A549 (cell line): Measurements from ENCODE around the gene RTN3. TPM values are rescaled to one million over a fixed set of nuclear protein-coding genes. Genes with fewer than 3 reads are reported as not detected.
"Not testable (repeated sequence)": the region's sequence is repeated elsewhere in the genome, so short reads cannot be mapped to it uniquely, and the experiment has no call there.

Experiments used
- ATAC-seq, 2 experiments: fragments of 200-7000 bp in 1 of 2; fragments of >200 bp in 1 of 2; cut with Nextera tagmentation in 1 of 2; cut with Tn5 transposase in 1 of 2; 3 replicates each; pipeline versions ENCODE4 v1.8.0 to v1.9.1; 2018 to 2020; ENCODE audit warnings: mild to moderate bottlenecking in 1 of 2, moderate library complexity in 1 of 2
- CTCF ChIA-PET: fragments of 300-600 bp; sonication (Branson Sonifier 250); formaldehyde crosslinking; extraction: SDS; loops from one replicate; lab custom pipeline; 2021; ENCODE audit warnings: antibody characterized with exemption, inconsistent platforms; lab: Yijun Ruan, JAX
- POLR2A ChIA-PET: fragments of 350-600 bp; formaldehyde crosslinking; extraction: SDS; loops from one replicate; lab custom pipeline; 2021; ENCODE audit warnings: antibody characterized with exemption, inconsistent platforms; lab: Yijun Ruan, JAX
- DNase-seq, 2 experiments: peaks; one replicate each; pipeline versions ENCODE4 v3.0.0 to v3.0.0-alpha.2; 2011 to 2016; ENCODE audit warnings: low read depth in 1 of 2, low spot score in 1 of 2
- FAIRE-seq: peaks from 2 replicates; lab custom pipeline; 2011; peaks lifted over from hg19 to GRCh38; lab: Jason Lieb, UNC
- H3K27ac ChIP-seq, 2 experiments: fragments of >200 bp; sonication (Bioruptor Twin); formaldehyde crosslinking; 3 replicates each; pipeline ENCODE4 v1.5.1; 2016 to 2017
- H3K4me1 ChIP-seq: fragments of >200 bp; sonication (Bioruptor Twin); formaldehyde crosslinking; 3 replicates; pipeline ENCODE4 v1.6.1; 2016
- H3K4me2 ChIP-seq: fragments of >200 bp; sonication (Bioruptor Twin); formaldehyde crosslinking; 3 replicates; pipeline ENCODE4 v1.6.1; 2016
- H3K4me3 ChIP-seq: fragments of >200 bp; sonication (Bioruptor Twin); formaldehyde crosslinking; 3 replicates; pipeline ENCODE4 v1.5.1; 2016
- H3K9me3 ChIP-seq: fragments of >200 bp; sonication (Bioruptor Twin); formaldehyde crosslinking; 3 replicates; pipeline ENCODE4 v1.6.1; 2016
- CEBPB ChIP-seq, 2 experiments: fragments of >200 bp in 1 of 2; sonication (Bioruptor Twin) in 1 of 2; formaldehyde crosslinking in 1 of 2; IDR thresholded peaks; 2 replicates each; pipeline ENCODE4 v1.6.1; 2012 to 2016
- CHD2 ChIP-seq: fragments of 150-350 bp; IDR thresholded peaks from 2 replicates; pipeline ENCODE4 v1.6.1; 2014; ENCODE audit warnings: low read length; ENCODE audit not compliant: partially characterized antibody
- GATA3 ChIP-seq: IDR thresholded peaks from 2 replicates; pipeline ENCODE4 v1.6.1; 2012; ENCODE audit warnings: borderline replicate concordance
- HOXA7 ChIP-seq: fragments of 250-450 bp; sonication (Bioruptor Pico); IDR thresholded peaks from 2 replicates; pipeline ENCODE4 v1.5.0; 2020; ENCODE audit warnings: mild to moderate bottlenecking, moderate library complexity
- JUN ChIP-seq, 2 experiments: fragments of >200 bp; sonication (Bioruptor Twin); formaldehyde crosslinking; IDR thresholded peaks; 2 replicates in 1 of 2; 3 replicates in 1 of 2; pipeline ENCODE4 v1.6.1; 2016 to 2017
- MYC ChIP-seq: IDR thresholded peaks from 2 replicates; pipeline ENCODE4 v1.6.1; 2012; ENCODE audit warnings: mild to moderate bottlenecking, inconsistent platforms, low read length, improper control_type of control experiment, borderline replicate concordance
- NFE2L2 ChIP-seq: fragments of 150-350 bp; conservative IDR thresholded peaks from 2 replicates; pipeline ENCODE4 v1.6.1; 2014; ENCODE audit warnings: low read length
- NR3C1 ChIP-seq: fragments of >200 bp; sonication (Bioruptor Twin); formaldehyde crosslinking; IDR thresholded peaks from 3 replicates; pipeline ENCODE4 v1.6.1; 2017
- PHF8 ChIP-seq: fragments of 200-600 bp; sonication (generic); IDR thresholded peaks from 2 replicates; pipeline ENCODE4 v1.6.1; 2016; ENCODE audit warnings: low read depth, mild to moderate bottlenecking, antibody characterized with exemption, moderate library complexity, borderline replicate concordance
- RFX5 ChIP-seq: fragments of 450-650 bp; IDR thresholded peaks from 2 replicates; pipeline ENCODE4 v1.7.1; 2014; ENCODE audit warnings: antibody characterized with exemption, mild to moderate bottlenecking, moderate library complexity
- WGBS: methylation state at CpG from one replicate; pipeline ENCODE4 v1.1.6; 2017; ENCODE audit errors: missing lambda C conversion rate; 5-methylcytosine and 5-hydroxymethylcytosine counted together
- polyA plus RNA-seq, 4 experiments: library from polyadenylated mRNA; depleted of rRNA in 3 of 4; stranded (reverse); fragments of >200 nt; fragmentation: RNase III in 1 of 4; extraction: RNeasy Plus Mini Kit Qiagen cat#74134 plus additional on column Dnase treatment in 1 of 4; gene quantifications; 2 replicates in 3 of 4; 3 replicates in 1 of 4; pipeline ENCODE4 v1.2.3, GENCODE V29; 2011 to 2017
- TF ChIP-seq, protein P1 (sequence below): IDR thresholded peaks from 2 replicates; pipeline ENCODE4 v1.6.1; 2012
- TF ChIP-seq, protein P2 (sequence below): fragments of 150-350 bp; IDR thresholded peaks from 2 replicates; pipeline ENCODE4 v1.6.1; 2014; ENCODE audit warnings: low read depth, mild to moderate bottlenecking, low read length
- TF ChIP-seq, protein P3 (sequence below): fragments of 200-600 bp; sonication (generic); IDR thresholded peaks from 2 replicates; pipeline ENCODE4 v1.6.1; 2016; ENCODE audit warnings: antibody characterized with exemption, mild to moderate bottlenecking, moderate library complexity

RTN3 gene
- polyA plus RNA-seq, 2 of the 4 experiments (the other 2 are of a cell fraction): 108 to 196 TPM

DNA sequence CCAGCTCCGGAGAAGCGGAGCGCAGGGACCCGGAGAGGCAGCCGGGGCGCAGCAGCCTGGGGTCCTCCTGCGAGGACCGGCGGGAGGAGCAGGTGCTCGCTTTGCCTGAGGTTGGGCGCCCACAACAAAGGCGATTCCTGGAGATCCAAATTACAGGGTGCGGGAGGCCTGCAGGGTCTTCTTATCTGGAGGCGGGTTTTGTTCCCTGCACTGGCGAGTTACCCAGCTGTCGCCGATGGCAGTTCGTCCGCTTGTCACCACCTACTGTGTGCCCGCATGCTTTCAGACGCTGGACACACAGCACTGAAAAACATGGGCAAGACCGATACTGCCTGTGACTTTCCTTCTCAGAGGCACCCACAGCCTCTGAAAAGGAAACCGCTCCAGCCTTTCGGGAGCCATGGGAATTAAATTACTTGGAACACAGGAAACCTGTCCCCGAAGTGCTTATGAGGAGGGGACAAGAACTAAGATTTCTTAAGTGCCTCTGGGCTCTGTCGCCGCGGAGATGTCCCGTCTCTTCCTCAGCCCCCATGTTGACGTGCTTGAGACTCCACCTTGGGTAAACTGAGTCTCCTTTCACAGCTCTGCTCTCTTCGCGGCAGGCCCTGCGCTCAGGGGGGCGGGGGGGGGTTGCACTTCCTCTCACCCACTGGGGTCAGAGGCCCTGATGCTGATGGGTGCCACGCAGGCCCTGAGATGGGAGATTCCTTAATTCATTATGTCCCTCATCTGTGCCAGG lies 88.6 kb downstream of the RTN3 start:
- TF ChIP-seq JUN (IDR thresholded peaks at IDR 0.05) (no peak), HOXA7 (CRISPR knock-in tag) (no peak), RFX5 (no peak)
- TF ChIP-seq, protein P1, sequence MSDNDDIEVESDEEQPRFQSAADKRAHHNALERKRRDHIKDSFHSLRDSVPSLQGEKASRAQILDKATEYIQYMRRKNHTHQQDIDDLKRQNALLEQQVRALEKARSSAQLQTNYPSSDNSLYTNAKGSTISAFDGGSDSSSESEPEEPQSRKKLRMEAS: 0 out of 2 replicates have a peak, but pooled peaks have one; percentile 6
- TF ChIP-seq, protein P2, sequence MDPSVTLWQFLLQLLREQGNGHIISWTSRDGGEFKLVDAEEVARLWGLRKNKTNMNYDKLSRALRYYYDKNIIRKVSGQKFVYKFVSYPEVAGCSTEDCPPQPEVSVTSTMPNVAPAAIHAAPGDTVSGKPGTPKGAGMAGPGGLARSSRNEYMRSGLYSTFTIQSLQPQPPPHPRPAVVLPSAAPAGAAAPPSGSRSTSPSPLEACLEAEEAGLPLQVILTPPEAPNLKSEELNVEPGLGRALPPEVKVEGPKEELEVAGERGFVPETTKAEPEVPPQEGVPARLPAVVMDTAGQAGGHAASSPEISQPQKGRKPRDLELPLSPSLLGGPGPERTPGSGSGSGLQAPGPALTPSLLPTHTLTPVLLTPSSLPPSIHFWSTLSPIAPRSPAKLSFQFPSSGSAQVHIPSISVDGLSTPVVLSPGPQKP: no peak
- Histone ChIP-seq H3K4me1 (peaks cover 27% of the 10 kb centered on the region), H3K9me3 (no peaks in the 10 kb centered on the region), H3K27ac (peak overlapping the region; percentile 89 to 99; a peak in 5 of 6 replicates), H3K4me3 (peak overlapping the region; percentile 63), H3K4me2 (peak overlapping the region; percentile 81)
- CTCF ChIA-PET: interaction anchor here (0.6 to 4.3 kb wide), 11 partner anchors 34 to 934 kb away, joined by 3 to 28 read pairs (median 6); partner anchors contain the start of gene MARK2
- ATAC-seq: no peak
- POLR2A ChIA-PET: no interaction called here
- DNase-seq: no peak
- FAIRE-seq: no peak
- 93% methylated on average over 33 of the region's 35 CpGs for WGBS

DNA sequence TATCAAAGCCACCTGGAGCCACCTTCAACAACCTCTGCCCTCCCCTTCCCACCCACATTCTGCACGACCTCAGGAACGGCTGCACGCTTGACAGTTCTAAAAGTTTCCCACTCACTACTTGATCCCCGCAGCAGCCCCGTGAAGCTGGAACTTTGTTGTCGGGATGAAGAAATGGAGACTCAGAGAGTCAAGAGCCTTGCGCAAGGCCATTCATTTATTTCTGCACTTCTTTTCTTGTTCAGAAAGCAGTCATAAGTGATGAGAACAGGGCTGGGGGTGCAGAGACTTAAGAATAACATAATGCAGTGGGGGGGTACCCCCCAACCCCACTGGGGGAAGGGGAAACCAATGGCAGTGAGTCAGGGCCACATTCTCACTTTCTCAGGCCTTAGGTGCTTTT lies 89.5 kb downstream of the RTN3 start:
- no peak overlapping the region for H3K4me3 ChIP-seq
- 91% methylated on average over 7 of the region's 7 CpGs for WGBS
- no peak for FAIRE-seq
- H3K27ac ChIP-seq: no peak overlapping the region
- H3K4me1 ChIP-seq: peaks cover 18% of the 10 kb centered on the region
- TF ChIP-seq CHD2: no peak
- no peak for TF ChIP-seq PHF8
- no peak for TF ChIP-seq GATA3
- no peak for TF ChIP-seq NFE2L2
- TF ChIP-seq MYC: no peak
- 0 out of 4 replicates have a peak, but pooled peaks of 1 of the 2 experiments have one; percentile 12 for TF ChIP-seq CEBPB (IDR thresholded peaks at IDR 0.05)
- no peak for ATAC-seq
- CTCF ChIA-PET: interaction anchor here (0.6 to 1.8 kb wide), 3 partner anchors 67 to 933 kb away, joined by 3 to 8 read pairs (median 3); partner anchors contain the start of gene MARK2
- no peaks in the 10 kb centered on the region for H3K9me3 ChIP-seq
- no peak for DNase-seq
- no peak overlapping the region for H3K4me2 ChIP-seq
- POLR2A ChIA-PET: no interaction called here

DNA sequence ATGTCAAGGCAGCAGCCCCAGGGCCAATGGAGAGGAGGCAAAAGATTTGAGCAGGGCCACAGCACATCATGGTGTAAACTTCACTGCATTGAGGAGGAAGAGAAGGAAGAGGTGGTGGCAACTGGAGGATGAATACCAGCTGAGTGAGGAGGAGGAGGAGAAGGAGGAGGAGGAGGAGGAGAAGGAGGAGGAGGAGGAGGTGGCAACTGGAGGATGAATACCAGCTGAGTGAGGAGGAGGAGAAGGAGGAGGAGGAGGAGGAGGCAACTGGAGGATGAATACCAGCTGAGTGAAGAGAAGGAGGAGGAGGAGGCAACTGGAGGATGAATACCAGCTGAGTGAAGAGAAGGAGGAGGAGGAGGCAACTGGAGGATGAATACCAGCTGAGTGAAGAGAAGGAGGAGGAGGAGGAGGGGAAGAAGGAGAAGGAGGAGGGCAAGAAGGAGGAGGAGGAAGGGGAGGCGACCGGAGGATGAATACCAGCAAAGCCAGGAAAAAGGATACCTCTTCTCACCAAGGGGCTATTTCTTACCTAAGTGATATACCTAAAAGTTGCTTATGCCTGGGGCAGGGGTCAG lies 90.5 kb downstream of the RTN3 start:
- not testable (repeated sequence) for H3K9me3 ChIP-seq, H3K27ac ChIP-seq, ATAC-seq, FAIRE-seq, H3K4me1 ChIP-seq, H3K4me3 ChIP-seq, DNase-seq, H3K4me2 ChIP-seq
- ChIA-PET CTCF (interaction anchor here (0.8 to 1.8 kb wide), 3 partner anchors 18 to 377 kb away, joined by 3 to 8 read pairs (median 3); no protein-coding TSS in a partner anchor), POLR2A (interaction anchor here (0.6 kb wide), 1 partner anchor 12 kb away, joined by 4 read pairs; no protein-coding TSS in a partner anchor)
- 84% methylated on average over 2 of the region's 2 CpGs for WGBS

DNA sequence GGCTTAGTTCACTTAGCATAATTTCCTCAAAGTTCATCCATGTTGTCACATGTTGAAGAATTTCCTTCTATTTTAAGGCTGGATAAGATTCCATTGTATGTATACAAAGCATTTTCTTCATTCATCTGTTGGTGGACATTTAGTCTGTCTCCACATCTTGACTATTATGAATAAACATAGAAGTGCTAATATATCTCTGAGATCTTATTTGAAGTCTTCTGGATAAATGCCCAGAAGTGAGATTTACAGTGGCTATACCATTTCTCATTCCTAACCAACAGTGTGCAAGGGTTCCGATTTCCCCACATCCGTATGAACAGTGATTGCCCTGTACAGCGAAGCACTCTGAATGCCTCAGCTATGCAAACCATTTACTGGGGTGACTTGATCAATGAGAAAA lies 93.9 kb downstream of the RTN3 start:
- CTCF ChIA-PET: no interaction called here
- ATAC-seq (no peak), DNase-seq (no peak), FAIRE-seq (no peak)
- 97% methylated on average over 3 of the region's 3 CpGs for WGBS
- no peak overlapping the region for H3K4me3 ChIP-seq
- H3K4me1 ChIP-seq: no peaks in the 10 kb centered on the region
- no peaks in the 10 kb centered on the region for H3K9me3 ChIP-seq
- no peak overlapping the region for H3K27ac ChIP-seq
- H3K4me2 ChIP-seq: no peak overlapping the region
- POLR2A ChIA-PET: no interaction called here
- TF ChIP-seq CHD2 (no peak), NR3C1 (no peak)

DNA sequence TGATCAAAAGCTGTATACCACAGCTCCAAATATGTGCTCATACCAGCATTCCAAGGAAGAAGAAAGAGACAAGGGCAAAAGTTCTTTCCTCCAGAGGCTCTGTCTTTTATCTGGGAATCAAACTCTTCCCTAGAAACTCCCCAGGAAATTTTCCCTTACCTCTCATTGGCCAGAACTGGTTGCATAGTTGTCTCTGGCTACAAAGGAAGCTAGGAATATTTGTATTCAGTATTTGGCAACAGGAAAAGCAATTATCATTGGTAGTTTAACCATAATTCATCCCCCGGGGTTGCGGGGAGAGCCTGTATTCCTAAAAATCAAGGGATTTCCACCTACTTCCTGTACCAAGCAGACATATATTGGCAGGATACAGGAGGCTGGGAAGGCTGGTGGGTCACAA lies 97.7 kb downstream of the RTN3 start:
- DNase-seq: no peak
- no peak for TF ChIP-seq CHD2
- TF ChIP-seq, protein P3, sequence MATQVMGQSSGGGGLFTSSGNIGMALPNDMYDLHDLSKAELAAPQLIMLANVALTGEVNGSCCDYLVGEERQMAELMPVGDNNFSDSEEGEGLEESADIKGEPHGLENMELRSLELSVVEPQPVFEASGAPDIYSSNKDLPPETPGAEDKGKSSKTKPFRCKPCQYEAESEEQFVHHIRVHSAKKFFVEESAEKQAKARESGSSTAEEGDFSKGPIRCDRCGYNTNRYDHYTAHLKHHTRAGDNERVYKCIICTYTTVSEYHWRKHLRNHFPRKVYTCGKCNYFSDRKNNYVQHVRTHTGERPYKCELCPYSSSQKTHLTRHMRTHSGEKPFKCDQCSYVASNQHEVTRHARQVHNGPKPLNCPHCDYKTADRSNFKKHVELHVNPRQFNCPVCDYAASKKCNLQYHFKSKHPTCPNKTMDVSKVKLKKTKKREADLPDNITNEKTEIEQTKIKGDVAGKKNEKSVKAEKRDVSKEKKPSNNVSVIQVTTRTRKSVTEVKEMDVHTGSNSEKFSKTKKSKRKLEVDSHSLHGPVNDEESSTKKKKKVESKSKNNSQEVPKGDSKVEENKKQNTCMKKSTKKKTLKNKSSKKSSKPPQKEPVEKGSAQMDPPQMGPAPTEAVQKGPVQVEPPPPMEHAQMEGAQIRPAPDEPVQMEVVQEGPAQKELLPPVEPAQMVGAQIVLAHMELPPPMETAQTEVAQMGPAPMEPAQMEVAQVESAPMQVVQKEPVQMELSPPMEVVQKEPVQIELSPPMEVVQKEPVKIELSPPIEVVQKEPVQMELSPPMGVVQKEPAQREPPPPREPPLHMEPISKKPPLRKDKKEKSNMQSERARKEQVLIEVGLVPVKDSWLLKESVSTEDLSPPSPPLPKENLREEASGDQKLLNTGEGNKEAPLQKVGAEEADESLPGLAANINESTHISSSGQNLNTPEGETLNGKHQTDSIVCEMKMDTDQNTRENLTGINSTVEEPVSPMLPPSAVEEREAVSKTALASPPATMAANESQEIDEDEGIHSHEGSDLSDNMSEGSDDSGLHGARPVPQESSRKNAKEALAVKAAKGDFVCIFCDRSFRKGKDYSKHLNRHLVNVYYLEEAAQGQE: no peak
- peaks cover 6% of the 10 kb centered on the region; the same call in 2 of the 3 replicates for H3K4me1 ChIP-seq
- ChIA-PET CTCF (interaction anchor here (1.1 to 2.6 kb wide), 4 partner anchors 11 to 167 kb away, joined by 3 to 10 read pairs (median 5); partner anchors contain the start of gene ZFTA), POLR2A (no interaction called here)
- FAIRE-seq: no peak
- no peak for ATAC-seq
- H3K27ac ChIP-seq: no peak overlapping the region
- WGBS: 82% methylated on average over 2 of the region's 2 CpGs
- H3K4me2 ChIP-seq: no peak overlapping the region
- H3K4me3 ChIP-seq: no peak overlapping the region
- no peaks in the 10 kb centered on the region for H3K9me3 ChIP-seq
